GM23248 (cell line): Measurements from ENCODE around the gene GNA14.

Experiments used
- EZH2 ChIP-seq: fragments of 200-600 bp; sonication (generic); IDR thresholded peaks from 2 replicates; pipeline ENCODE4 v1.6.1; 2018; ENCODE audit warnings: antibody characterized with exemption, mild to moderate bottlenecking; ENCODE audit not compliant: insufficient read depth, poor library complexity, severe bottlenecking
- EZH2phosphoT487 ChIP-seq: fragments of 200-600 bp; sonication (generic); IDR thresholded peaks from 2 replicates; pipeline ENCODE4 v1.6.1; 2018; ENCODE audit warnings: antibody characterized with exemption, moderate library complexity, mild to moderate bottlenecking, low read depth; ENCODE audit not compliant: insufficient read depth

GRCh38 chr9:77648234-77649108 lies at the start of gene GNA14:
- TF ChIP-seq EZH2 (no peak), EZH2phosphoT487 (0 out of 2 replicates have a peak, but pooled peaks have one; percentile 22)
